H9 (cell line): ENCODE results near the gene ZNF546. TPM values are rescaled to one million over a fixed set of nuclear protein-coding genes. Genes with fewer than 3 reads are reported as not detected.
"Not testable (repeated sequence)": the region's sequence is repeated elsewhere in the genome, so short reads cannot be mapped to it uniquely, and the experiment has no call there.

Source experiments
- DNase-seq: peaks from one replicate; pipeline ENCODE4 v3.0.0-alpha.2; 2017
- H2AFZ ChIP-seq: one replicate; pipeline ENCODE4 v1.6.1; 2013; ENCODE audit warnings: mild to moderate bottlenecking, low read length, control low read depth, moderate library complexity
- H2AK5ac ChIP-seq: 2 replicates; pipeline ENCODE4 v1.6.1; 2013; ENCODE audit warnings: low read length, control low read depth, mixed read lengths; ENCODE audit not compliant: insufficient read length
- H2BK120ac ChIP-seq: one replicate; pipeline ENCODE4 v1.6.1; 2013; ENCODE audit warnings: low read depth, mild to moderate bottlenecking, low read length, control low read depth, inconsistent platforms; ENCODE audit not compliant: poor library complexity, severe bottlenecking
- H2BK12ac ChIP-seq: 2 replicates; pipeline ENCODE4 v1.6.1; 2013; ENCODE audit warnings: low read length, control low read depth, mixed read lengths, low read depth; ENCODE audit not compliant: insufficient read length
- H2BK15ac ChIP-seq: 2 replicates; pipeline ENCODE4 v1.6.1; 2013; ENCODE audit warnings: low read depth, low read length, control low read depth
- H2BK20ac ChIP-seq: one replicate; pipeline ENCODE4 v1.6.1; 2013; ENCODE audit warnings: low read depth, mild to moderate bottlenecking, low read length, control low read depth, inconsistent platforms; ENCODE audit not compliant: poor library complexity, severe bottlenecking
- H2BK5ac ChIP-seq: 2 replicates; pipeline ENCODE4 v1.6.1; 2013; ENCODE audit warnings: low read length, control low read depth, mixed read lengths; ENCODE audit not compliant: insufficient read length
- H3K14ac ChIP-seq: 2 replicates; pipeline ENCODE4 v1.6.1; 2013; ENCODE audit warnings: low read length, control low read depth; ENCODE audit not compliant: insufficient read depth
- H3K18ac ChIP-seq: 2 replicates; pipeline ENCODE4 v1.6.1; 2013; ENCODE audit warnings: low read depth, mild to moderate bottlenecking, mixed read lengths, low read length, control low read depth; ENCODE audit not compliant: insufficient read length
- H3K23ac ChIP-seq: 2 replicates; pipeline ENCODE4 v1.6.1; 2013; ENCODE audit warnings: low read length, control low read depth, mixed read lengths, low read depth; ENCODE audit not compliant: insufficient read length
- H3K23me2 ChIP-seq: 2 replicates; pipeline ENCODE4 v1.6.1; 2013; ENCODE audit warnings: low read depth, mild to moderate bottlenecking, mixed read lengths, low read length, control low read depth; ENCODE audit not compliant: insufficient read length, poor library complexity, severe bottlenecking
- H3K27ac ChIP-seq: 2 replicates; pipeline ENCODE4 v1.5.1; 2013; ENCODE audit warnings: low read length, control low read depth, mixed read lengths, low read depth; ENCODE audit not compliant: insufficient read length
- H3K27me3 ChIP-seq: 2 replicates; pipeline ENCODE4 v1.6.1; 2013; ENCODE audit warnings: low read length, control low read depth, inconsistent platforms; ENCODE audit not compliant: insufficient read depth
- H3K4ac ChIP-seq: 2 replicates; pipeline ENCODE4 v1.6.1; 2013; ENCODE audit warnings: low read depth, mild to moderate bottlenecking, control low read depth, inconsistent platforms, low read length, moderate library complexity
- H3K4me1 ChIP-seq: 2 replicates; pipeline ENCODE4 v1.6.1; 2013; ENCODE audit warnings: low read length, control low read depth, inconsistent platforms; ENCODE audit not compliant: insufficient read depth
- H3K4me2 ChIP-seq: 2 replicates; pipeline ENCODE4 v1.6.1; 2013; ENCODE audit warnings: low read length, control low read depth, mixed read lengths; ENCODE audit not compliant: insufficient read length, insufficient read depth
- H3K56ac ChIP-seq: 2 replicates; pipeline ENCODE4 v1.6.1; 2013; ENCODE audit warnings: low read depth, mild to moderate bottlenecking, mixed read lengths, low read length, control low read depth; ENCODE audit not compliant: insufficient read length
- H3K79me1 ChIP-seq: 2 replicates; pipeline ENCODE4 v1.6.1; 2013; ENCODE audit warnings: low read depth, mild to moderate bottlenecking, moderate library complexity, low read length, control low read depth, inconsistent platforms; ENCODE audit not compliant: insufficient read depth, poor library complexity, severe bottlenecking
- H3K79me2 ChIP-seq: 2 replicates; pipeline ENCODE4 v1.6.1; 2013; ENCODE audit warnings: low read length, control low read depth, inconsistent platforms; ENCODE audit not compliant: insufficient read depth
- H3K9ac ChIP-seq: 2 replicates; pipeline ENCODE4 v1.6.1; 2013; ENCODE audit warnings: low read length, control low read depth, mixed read lengths; ENCODE audit not compliant: insufficient read length; ENCODE audit errors: extremely low read depth
- H3K9me3 ChIP-seq: one replicate; pipeline ENCODE4 v1.6.1; 2013; ENCODE audit warnings: low read depth, low read length, inconsistent platforms; ENCODE audit not compliant: control insufficient read depth
- H3T11ph ChIP-seq: one replicate; pipeline ENCODE4 v1.6.1; 2013; ENCODE audit warnings: mild to moderate bottlenecking, low read length, control low read depth, inconsistent platforms
- H4K20me1 ChIP-seq: one replicate; pipeline ENCODE4 v1.6.1; 2013; ENCODE audit not compliant: control insufficient read depth, insufficient read length, insufficient read depth
- H4K5ac ChIP-seq: 2 replicates; pipeline ENCODE4 v1.6.1; 2013; ENCODE audit warnings: low read depth, mild to moderate bottlenecking, mixed read lengths, low read length, control low read depth; ENCODE audit not compliant: insufficient read length
- H4K8ac ChIP-seq: replicated peaks from 2 replicates; pipeline ENCODE4 v1.6.1; 2013; ENCODE audit warnings: low read length, control low read depth, mixed read lengths, low read depth; ENCODE audit not compliant: insufficient read length
- H4K91ac ChIP-seq: 2 replicates; pipeline ENCODE4 v1.6.1; 2013; ENCODE audit warnings: low read depth, mild to moderate bottlenecking, moderate library complexity, mixed read lengths, low read length, control low read depth; ENCODE audit not compliant: insufficient read length
- H3K27ac Mint-ChIP-seq, 3 experiments: 2 replicates in 2 of 3; 3 replicates in 1 of 3; pipeline ENCODE4 v1.8.0; 2020 to 2021; ENCODE audit warnings: mixed read lengths in 3 of 3, mild to moderate bottlenecking in 1 of 3, moderate library complexity in 1 of 3
- H3K27me3 Mint-ChIP-seq: 2 replicates; pipeline ENCODE4 v1.8.0; 2021; ENCODE audit warnings: low read depth, mild to moderate bottlenecking, moderate library complexity, mixed read lengths
- H3K36me3 Mint-ChIP-seq, 3 experiments: 2 replicates in 2 of 3; 3 replicates in 1 of 3; pipeline ENCODE4 v1.8.0; 2020 to 2021; ENCODE audit warnings: low read depth in 3 of 3, mixed read lengths in 3 of 3; ENCODE audit not compliant: insufficient read depth in 1 of 3
- H3K4me1 Mint-ChIP-seq, 2 experiments: 2 replicates each; pipeline ENCODE4 v1.8.0; 2020; ENCODE audit warnings: mixed read lengths in 2 of 2
- H3K4me3 Mint-ChIP-seq, 2 experiments: 2 replicates in 1 of 2; 3 replicates in 1 of 2; pipeline ENCODE4 v1.8.0; 2020 to 2021; ENCODE audit warnings: mild to moderate bottlenecking in 2 of 2, mixed read lengths in 2 of 2, moderate library complexity in 1 of 2
- H3K9me3 Mint-ChIP-seq, 2 experiments: 2 replicates in 1 of 2; 3 replicates in 1 of 2; pipeline ENCODE4 v1.8.0; 2020; ENCODE audit warnings: mild to moderate bottlenecking in 2 of 2, mixed read lengths in 2 of 2, moderate library complexity in 1 of 2
- WGBS: extraction: QIAGEN DNeasy Blood & Tissue Kit; methylation state at CpG from one replicate; pipeline ENCODE4 v1.1.7; 2013; ENCODE audit warnings: missing lambda C conversion rate, low lambda C conversion rate, mixed read lengths; ENCODE audit not compliant: insufficient read length; ENCODE audit errors: extremely low coverage; 5-methylcytosine and 5-hydroxymethylcytosine counted together
- total RNA-seq: library from RNA; stranded (reverse); gene quantifications from 2 replicates; pipeline ENCODE4 v1.2.1, GENCODE V29; 2021

The ZNF546 gene
- total RNA-seq, 1 experiment from 2014 or later = 1.7 TPM

- Mint-ChIP-seq H3K4me1 (peaks cover 24 to 25% of the 10 kb centered on the region in 2 experiments), H3K4me3 (peak overlapping the region in 1 of 2 experiments; percentile 32; a peak in 2 of 5 replicates), H3K27ac (peak overlapping the region in 2 of 3 experiments; percentile 70 to 88; a peak in 2 of 7 replicates)
- H2AFZ ChIP-seq, H3K9me3 ChIP-seq, H4K20me1 ChIP-seq, H3K36me3 Mint-ChIP-seq, H4K5ac ChIP-seq, H2AK5ac ChIP-seq, DNase-seq, H3K23me2 ChIP-seq, H3K9ac ChIP-seq, H3K18ac ChIP-seq, H3K56ac ChIP-seq, H3K4ac ChIP-seq, H2BK15ac ChIP-seq, H3K79me2 ChIP-seq, H2BK20ac ChIP-seq, H2BK12ac ChIP-seq, H3K27me3 ChIP-seq, H2BK120ac ChIP-seq, H2BK5ac ChIP-seq, H3K27ac ChIP-seq, H3K4me2 ChIP-seq, H3K23ac ChIP-seq, H3K4me1 ChIP-seq, H4K8ac ChIP-seq, H3K79me1 ChIP-seq, H3T11ph ChIP-seq, H4K91ac ChIP-seq, H3K14ac ChIP-seq, H3K27me3 Mint-ChIP-seq, H3K9me3 Mint-ChIP-seq: not testable (repeated sequence)
- no CpG with 5 or more reads among the region's 3 CpGs for WGBS
Measured at GRCh38 chr19:39958942-39959341, 37.9 kb upstream of the ZNF546 start.

DNA sequence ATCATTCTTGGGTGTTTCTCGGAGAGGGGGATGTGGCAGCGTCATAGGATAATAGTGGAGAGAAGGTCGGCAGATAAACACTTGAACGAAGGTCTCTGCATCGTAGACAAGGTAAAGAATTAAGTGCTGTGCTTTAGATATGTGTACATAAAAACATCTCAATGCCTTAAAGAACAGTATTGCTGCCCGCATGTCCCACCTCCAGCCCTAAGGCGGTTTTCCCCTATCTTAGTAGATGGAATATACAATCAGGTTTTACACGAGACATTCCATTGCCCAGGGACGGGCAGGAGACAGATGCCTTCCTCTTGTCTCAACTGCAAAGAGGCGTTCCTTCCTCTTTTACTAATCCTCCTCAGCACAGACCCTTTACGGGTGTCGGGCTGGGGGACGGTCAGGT is 37.5 kb upstream of the ZNF546 start:
- not testable (repeated sequence) for H4K5ac ChIP-seq, H3K56ac ChIP-seq, H3K27me3 Mint-ChIP-seq, H2BK5ac ChIP-seq, H3K9me3 ChIP-seq, H3T11ph ChIP-seq, H3K36me3 Mint-ChIP-seq, H3K23ac ChIP-seq, H4K20me1 ChIP-seq, H3K23me2 ChIP-seq, H3K9me3 Mint-ChIP-seq, DNase-seq, H2AFZ ChIP-seq, H3K4ac ChIP-seq, H3K4me1 ChIP-seq, H2AK5ac ChIP-seq, H3K4me2 ChIP-seq, H3K9ac ChIP-seq, H2BK120ac ChIP-seq, H3K14ac ChIP-seq, H2BK12ac ChIP-seq, H2BK20ac ChIP-seq, H4K91ac ChIP-seq, H3K18ac ChIP-seq, H3K27ac ChIP-seq, H3K79me1 ChIP-seq, H3K27me3 ChIP-seq, H3K79me2 ChIP-seq, H2BK15ac ChIP-seq, H4K8ac ChIP-seq
- WGBS = no CpG with 5 or more reads among the region's 13 CpGs
- H3K27ac Mint-ChIP-seq = peak overlapping the region; percentile 63 to 88 (median 70); a peak in 3 of 7 replicates
- peaks cover 24 to 25% of the 10 kb centered on the region in 2 experiments for H3K4me1 Mint-ChIP-seq
- H3K4me3 Mint-ChIP-seq = peak overlapping the region; percentile 17 to 32; a peak in 3 of 5 replicates
